HG03457 (cell line): ENCODE results near the gene CA11.
"Not testable (repeated sequence)": the region's sequence is repeated elsewhere in the genome, so short reads cannot be mapped to it uniquely, and the experiment has no call there.

Source experiments
- ATAC-seq: cut with Tn5 transposase; IDR thresholded peaks from one replicate; pipeline ENCODE4 v1.9.1; 2021; ENCODE audit warnings: moderate number of reproducible peaks; ENCODE audit not compliant: unreplicated experiment

The CA11 gene

DNA sequence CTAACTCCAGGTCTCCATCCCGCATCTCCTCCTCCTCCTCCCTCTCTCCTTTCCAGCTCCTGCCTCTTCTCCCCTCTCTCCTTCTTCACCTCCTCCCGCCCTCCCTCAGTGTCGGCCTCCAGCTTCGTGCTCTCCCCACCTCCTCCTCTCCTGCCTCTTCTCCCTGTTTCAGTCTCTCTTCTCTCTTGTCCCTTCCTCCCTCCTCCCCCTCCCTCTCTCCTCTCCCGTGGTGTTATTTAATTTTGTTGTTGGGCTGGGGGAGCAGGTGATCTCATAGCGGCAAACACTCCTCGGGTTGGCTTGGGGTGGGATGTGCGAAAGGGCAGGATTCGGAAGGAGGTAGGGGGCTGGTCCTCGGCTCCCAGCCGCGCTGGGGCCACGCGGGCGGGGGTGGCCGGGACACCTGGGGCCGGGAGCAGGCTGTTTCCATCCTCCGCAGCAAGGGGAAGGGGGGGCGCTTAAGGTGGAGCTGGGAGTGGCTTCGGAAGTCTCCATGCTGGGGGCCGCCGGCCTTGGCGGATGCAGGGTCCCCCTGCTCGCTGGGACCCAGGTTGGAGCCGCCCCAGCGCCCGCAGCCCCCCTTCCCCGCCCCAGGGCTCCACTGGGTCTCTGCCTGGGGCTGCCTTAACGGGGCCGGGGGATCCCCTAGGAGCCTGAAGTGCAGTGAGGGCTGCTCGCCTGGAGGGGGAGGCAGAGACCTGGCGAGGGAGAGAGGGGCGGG lies at the start of gene CA11:
Gene CA11 (minus strand): TSS at position 187 of the 721 bp plus-strand sequence. CDS start 555 bp downstream, outside the sequence.
- ATAC-seq = peak; percentile 61

DNA sequence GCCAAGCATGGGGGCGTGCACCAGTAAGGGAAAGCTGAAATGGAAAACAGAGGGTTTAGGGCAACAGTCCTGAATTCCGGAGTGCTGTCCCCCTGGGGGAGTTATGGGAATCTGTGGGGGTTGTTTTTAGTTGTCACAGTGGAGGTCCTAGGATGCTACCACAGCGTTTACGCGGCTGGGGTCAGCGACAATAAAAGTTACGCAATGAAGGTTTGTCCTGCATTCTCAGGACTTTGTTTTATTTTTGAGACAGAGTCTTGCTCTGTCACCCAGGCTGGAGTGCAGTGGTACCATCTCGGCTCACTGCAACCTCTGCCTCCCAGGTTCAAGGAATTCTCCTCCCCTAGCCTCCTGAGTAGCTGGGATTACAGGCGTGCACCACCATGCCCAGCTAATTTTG lies 47.6 kb upstream of the CA11 start:
- ATAC-seq = not testable (repeated sequence)

DNA sequence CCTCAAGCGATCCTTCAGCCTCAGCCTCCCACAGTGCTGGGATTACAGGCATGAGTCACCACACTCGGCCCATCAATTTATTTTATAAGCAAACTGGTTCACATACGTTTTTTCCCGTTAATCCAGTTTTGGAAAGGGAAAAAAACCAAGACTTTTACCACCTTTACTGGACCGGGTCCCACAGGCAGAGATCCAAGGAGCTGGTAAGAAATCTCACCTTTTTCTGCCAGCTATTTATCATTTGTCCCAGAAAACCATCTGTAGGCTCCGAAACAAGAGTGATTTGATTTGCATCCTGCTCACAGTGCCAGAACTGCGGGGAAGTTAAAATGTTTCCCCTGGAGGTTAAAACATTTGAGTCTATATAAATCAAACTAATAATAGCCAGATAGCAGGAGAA lies 43.5 kb upstream of the CA11 start:
- no peak for ATAC-seq

DNA sequence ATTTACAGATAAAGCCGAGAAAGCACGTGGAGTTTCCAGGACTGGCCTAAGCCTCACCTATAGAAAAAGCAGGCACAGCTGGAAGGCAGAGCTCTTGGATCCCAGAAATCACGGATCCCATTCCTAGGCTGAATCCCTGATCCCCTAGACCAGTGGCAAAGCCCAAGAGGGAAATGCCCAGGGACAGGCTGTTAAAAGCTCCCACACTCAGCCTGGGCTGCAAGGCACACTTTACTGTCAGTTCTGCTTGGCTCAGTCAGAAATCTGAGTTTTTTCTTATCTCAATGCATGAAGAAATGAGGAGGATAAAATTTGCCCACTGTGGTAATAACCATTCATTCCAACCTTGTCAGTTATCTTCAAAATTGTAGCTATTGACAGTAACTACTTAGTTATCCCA lies 41.8 kb upstream of the CA11 start:
- ATAC-seq = no peak

DNA sequence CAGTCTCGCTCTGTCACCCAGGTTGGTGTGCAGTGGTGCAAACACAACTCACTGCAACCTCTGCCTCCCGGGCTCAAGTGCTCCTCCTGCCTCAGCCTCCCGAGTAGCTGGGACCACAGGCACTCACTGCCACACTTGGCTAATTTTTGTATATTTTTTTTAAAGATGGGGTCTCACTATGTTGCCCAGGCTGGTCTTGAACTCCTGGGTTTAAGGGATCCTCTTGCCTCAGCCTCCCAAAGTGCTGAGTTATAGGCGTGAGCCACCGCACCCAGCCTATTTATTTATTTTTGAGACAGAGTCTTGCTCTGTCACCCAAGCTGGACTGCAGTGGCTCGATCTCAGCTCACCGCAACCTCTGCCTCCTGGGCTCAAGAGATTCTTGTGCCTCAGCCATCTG lies 40.6 kb upstream of the CA11 start:
- ATAC-seq = not testable (repeated sequence)

DNA sequence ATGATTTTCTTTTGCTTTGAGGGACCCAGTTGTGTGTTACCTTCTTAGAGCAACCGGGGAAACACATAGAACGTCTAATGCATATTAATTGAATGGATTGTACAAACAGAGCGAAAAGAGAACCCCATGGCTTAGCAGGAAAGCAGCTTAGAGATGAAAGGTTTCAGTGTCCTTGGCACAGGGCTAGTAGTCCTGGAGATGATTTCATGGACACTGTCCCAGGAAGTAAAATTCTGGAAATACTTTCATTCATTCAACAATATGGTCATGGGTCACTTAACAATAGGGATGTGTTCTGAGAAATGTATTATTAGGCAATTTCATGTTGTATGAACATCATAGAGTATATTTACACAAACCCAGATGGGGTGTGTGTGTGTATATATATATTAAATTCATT lies 40.1 kb upstream of the CA11 start:
- no peak for ATAC-seq

DNA sequence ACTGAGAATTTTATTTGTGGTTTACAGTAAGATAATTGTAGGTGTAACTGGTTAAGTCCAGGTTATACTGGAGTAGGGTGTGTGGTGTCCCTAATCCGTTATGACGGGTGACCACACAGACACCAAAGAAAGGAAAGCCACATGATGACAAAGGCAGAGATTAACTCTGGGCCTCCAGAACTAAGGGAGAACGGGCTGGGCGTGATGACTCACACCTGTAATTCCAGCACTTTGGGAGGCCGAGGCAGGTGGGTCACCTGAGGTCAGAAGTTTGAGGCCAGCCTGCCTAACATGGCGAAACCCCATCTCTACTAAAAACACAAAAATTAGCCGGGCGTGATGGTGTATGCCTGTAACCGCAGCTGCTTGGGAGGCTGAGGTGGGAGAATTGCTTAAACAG lies 39.6 kb upstream of the CA11 start:
- ATAC-seq = no peak

DNA sequence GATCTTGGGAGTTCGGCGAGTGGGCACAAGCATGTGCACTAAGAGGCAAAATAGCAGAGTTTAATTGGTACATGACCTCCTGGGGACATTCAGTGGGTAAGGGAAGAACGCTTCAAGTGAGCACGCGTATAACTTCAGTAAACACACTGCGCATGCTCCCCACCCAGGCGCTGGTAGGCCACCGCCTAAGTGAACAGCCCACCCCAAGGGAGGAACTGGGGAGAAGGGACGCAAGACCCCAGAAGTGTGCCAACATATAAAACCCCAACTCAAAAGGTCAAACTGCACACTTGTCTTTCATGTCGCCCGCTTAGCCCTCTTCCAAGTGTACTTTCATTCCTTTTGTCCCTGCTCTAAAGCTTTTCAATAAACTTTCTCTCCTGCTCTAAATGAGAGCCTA lies 37.4 kb upstream of the CA11 start:
- ATAC-seq = no peak

DNA sequence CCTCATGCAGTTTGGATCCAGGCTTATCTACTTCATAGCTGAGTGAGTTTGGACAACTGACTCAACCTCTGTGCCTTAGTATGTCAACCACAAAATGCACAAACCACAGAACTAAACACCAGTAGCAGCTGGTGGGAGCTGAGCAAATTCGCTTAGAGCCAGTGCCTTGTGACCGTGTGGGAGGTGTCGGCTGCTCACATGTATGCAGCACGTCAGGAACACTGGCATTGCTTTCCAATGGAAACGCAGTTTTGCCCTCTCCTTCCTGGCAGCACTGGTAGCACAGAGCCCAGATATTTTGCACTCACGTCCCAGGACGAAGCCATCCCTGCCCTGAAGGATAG lies 35.1 kb upstream of the CA11 start:
- no peak for ATAC-seq

DNA sequence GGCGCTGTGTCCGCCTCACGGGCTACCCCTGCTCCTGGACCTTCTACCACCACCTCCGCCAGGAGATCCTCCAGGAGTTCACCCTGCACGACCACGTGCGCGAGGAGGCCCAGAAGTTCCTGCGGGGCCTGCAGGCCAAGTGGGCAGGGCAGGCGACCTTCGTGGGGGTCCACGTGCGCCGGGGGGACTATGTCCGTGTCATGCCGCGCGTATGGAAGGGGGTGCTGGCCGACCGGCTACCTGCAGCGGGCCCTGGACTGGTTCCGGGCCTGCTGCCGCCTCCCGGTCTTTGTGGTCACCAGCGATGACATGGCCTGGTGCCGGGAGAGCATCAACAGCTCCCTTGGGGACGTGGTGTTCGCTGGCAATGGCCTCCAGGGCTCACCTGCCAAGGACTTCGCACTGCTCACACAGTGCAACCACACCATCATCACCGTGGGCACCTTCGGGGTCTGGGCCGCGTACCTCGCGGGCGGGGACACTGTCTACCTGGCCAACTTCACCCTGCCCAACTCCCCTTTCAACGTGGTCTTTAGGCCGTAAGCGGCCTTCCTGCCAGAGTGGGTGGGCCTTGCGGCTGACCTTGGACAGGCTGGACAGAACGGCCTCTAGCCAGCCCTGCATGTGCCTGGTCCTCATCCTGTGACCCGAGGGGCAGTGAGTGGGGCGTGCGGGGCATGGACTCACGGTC lies 34.6 kb upstream of the CA11 start:
- no peak for ATAC-seq

DNA sequence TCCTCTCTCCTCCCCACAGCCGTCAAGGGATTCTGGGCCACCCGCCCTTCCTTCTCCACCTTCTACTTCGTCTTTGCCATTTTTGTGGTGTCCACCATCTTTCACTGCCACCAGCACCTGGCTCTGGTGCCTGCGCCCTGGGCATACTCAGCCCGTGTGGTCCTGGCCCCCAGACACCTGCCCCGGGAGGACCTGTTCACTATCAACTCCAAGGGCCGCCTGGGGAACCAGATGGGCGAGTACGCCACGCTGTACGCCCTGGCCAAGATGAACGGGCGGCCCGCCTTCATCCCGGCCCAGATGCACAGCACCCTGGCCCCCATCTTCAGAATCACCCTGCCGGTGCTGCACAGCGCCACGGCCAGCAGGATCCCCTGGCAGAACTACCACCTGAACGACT lies 34.0 kb upstream of the CA11 start:
- not testable (repeated sequence) for ATAC-seq

DNA sequence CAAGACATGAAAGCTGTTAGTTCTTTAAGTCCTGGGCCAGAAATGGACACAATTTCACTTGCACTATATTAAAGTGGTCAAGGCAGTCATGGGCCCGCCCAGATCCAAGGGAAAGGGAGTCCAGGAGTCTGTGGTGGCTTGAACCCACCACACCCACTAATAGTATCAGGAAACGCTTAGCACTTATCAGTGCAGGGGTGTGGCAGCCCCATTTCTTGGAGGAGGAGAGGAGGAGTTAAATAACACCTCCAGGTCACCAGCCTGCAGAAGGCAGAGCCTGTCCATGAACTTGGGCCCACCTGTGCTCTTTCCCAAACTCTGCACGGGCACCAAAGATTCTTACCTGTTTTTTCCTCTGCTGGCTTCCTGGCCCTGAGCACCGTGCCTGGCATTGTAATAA lies 32.2 kb upstream of the CA11 start:
- ATAC-seq = no peak

DNA sequence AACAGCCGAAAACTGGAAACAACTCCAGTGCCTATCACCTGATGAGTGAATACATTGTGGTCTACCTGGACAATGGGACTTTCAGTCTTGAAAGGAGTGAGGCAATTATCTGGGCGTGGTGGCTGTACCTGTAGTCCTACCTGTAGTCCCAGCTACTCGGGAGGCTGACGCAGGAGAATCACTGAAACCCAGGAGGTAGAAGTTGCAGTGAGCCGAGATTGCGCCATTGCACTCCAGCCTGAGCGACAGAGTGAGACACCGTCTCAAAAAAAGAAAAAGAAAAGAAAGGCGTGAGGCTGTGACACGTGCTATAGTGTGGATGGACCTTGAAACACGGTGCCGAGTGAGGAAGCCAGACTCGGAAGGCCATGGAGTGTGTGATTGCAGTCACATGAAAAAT lies 30.9 kb upstream of the CA11 start:
- no peak for ATAC-seq

DNA sequence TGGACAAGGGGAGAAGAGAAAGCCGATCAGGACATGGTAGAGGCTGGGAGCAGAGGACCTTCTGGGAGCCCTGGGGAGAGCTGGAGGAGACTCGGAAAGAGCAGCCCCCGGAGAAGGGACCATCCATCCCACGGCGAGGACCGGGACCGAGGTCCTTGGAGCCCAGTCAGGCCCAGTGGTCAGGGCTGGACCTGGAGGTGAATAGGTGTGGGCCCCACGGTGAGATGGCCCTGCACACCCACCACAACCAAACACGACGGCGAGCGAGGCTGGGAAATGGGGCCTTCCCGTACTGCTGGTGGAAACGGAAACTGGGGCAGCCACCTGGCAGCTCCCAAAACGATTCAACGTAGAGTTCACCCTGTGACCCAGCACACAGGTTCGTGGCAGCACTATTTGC lies 30.5 kb upstream of the CA11 start:
- no peak for ATAC-seq

DNA sequence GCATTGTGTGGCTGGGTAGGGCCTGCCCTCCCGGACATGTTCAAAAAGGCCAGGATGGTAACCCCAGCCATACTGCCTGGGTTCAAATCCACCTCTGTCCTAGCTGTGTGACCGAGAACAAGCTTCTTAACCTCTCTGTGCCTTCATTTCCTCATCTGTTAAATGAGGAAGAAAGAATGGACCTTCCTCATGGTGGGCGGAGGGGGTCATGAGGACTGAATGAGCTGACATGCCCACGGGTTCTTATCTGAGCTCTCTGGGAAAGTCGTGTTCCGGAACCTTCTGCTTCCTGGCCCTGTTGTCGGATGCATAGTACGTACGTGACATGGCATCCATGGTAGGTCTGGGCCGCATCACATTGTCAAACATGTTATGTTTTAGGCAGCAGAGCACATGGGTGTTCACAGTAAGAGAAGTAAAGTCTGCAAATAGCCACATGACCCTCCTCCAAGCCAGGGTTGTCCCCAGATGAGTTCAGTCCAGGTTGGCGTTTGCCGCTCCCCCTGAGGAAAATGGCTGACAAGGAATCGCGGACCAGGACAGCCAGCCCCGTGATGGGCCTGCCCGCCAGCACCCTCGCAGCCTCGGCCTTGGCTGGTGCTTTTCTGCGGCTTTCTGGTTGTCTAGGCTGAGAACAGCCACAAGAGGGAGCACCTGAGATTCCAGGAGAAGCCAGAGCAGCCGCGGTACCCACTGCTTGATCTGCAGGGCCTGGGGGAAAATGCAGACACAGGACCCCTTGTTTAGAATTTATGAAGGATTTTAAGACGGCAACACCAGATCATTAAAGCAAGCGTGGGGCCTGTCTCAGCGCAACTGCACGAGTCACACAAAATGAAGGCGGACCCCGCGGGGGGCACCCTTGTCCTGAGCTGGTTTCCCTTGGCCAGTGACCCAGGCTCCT lies 29.2 kb upstream of the CA11 start:
- ATAC-seq = no peak

DNA sequence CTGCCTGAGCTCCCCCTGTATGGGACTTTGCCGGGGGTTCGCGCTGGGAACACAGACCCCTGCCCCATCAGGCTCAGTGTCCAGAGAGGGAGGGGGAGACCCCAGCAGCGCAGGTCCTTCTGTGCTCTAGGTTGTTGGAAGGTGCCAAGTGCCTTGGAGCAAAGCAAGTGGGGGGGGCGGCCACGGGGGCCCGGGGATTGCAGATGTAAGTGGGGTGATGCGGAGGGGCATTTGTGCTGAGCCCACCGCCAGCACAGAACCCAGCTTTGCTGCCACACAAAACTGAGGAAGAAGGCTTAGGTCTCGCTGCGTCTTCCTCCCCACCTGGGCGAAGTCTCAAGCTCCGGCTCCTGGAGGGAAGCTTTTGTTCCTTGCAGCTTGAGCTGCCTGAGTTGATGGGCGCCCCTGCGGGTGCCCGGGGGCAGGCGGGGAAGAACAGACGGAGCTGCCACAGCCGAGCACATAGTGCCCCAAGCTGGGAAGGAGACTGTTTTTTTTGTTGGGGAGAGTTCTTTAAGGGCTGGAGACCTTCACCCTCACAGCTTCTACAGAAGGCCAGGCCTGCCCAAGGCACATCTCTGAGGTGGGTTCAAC lies 28.3 kb upstream of the CA11 start:
- ATAC-seq = no peak

DNA sequence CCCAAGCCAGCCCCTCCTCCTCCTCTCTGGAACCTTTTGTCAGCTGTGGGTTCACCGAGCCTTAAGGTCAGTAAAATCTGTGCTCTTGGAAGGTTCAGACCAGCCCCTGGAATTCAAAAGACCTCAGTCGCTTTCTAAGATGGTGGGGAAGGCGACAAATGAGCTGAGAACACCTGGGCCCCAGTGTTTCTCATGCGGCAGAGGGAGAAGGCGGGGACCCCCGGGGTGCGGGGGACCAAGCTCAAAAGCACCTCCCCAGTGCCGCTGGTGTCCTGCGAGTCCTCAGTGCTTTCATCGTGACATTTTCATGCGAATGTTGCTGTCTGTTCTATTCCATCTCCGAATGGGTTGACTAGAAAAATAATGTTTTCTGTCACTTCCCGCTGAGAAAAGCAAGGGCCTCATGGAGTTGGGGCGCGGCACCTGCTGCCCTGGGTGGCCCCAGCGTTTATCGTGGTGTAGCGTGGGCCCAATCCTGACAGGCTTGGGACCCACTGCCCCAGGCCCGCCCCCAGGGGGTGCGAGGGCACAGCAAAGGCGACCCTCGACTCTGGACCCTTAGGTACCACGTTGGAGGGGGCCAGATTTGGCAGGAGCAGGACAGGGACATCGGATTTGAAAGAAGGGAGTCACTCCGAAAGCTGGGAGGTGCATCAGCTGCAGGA lies 27.6 kb upstream of the CA11 start:
- ATAC-seq = no peak

DNA sequence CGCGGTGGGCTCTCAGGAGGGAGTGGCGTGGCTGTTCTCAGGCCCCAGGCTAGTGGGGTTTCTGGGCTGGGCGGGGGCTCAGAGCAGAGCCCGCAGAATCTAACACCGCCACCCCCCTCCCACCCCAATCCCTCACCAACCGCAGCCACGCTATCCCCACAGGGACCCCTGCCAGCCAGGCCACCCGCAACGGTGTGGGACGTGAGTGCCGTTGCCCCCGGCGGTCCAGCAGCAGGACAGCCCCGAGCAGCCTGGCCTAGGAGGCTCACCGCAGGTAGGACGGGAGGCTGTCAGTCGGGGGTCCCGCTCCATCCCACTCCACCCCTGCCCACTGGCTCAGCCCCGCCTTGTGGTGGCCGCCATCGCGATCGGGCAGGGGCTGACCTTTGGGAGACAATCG lies 27.0 kb upstream of the CA11 start, which contains the start of gene NTN5:
Gene NTN5 (minus strand): TSS at position 24 of the 400 bp plus-strand sequence. CDS start 2,031 bp downstream, outside the sequence.
- no peak for ATAC-seq

DNA sequence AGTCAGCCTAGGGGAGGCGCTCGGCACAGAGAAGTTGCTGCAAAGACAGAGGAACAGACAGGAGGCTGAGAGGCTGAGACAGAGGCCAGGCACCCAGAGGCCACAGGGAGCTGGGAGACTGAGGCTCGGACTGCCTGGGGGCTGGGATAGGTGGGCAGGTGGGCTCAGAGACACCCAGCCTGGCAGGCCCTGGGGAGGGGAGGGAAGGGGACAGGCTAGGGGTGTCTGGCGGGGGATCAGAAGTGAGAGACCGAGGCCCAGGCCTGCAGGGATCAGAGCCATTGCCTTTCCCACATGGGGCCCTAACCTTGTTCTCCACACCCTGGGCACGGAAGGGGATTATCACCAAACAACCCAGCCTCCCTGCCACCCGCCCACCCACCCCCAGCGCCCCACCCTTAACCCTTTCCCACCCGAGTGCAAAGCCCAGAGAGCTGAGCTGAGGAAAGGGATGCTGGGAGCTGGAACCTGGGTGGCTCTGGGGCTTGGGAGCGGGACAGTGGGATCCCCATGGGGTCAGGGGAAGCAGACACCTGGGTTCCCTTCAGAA lies 25.5 kb upstream of the CA11 start:
- ATAC-seq = no peak

DNA sequence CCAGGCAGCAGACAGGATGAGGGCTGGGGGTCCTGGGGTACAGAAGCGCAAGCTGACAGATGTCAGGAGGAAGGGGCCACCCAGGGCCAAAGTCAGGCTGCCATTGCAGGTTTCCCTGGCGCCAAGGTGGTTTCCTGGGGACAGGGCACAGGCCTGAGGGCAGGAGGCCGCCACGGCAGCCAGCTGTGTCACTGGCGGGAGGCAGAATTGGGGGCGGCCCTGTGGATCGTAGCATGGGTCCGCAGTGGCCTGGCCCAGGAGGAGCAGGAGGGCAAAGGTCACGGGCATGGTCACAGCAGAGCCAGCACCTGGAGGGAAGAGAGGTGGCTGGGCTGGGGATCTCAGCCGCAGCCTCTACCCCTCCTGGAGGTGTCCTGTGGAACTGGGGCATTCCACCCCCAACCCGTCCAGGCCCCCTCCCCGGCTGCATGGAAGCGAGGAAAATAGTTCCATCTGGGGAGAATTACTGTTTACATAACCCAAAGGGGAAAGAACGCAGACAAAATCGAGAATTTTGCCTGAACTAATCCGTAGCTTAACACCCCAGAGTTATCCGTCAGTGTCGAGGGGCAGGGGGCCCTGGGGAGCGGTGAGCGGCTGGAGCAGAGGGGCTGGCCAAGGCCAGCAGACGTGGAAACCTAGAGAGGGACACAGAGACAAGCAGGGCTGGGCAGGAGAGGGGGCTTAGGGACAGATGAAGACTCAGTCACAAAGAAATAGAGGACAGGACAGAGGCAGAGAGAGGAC lies 24.9 kb upstream of the CA11 start:
- no peak for ATAC-seq
